Epithelial cell of proximal tubule (primary cell): Measurements from ENCODE around the gene CCL20. TPM values are rescaled to one million over a fixed set of nuclear protein-coding genes. Genes with fewer than 3 reads are reported as not detected.

Experiments
- DNase-seq: peaks from one replicate; pipeline ENCODE4 v3.0.0-alpha.2; 2011; ENCODE audit warnings: low read depth
- H3K4me3 ChIP-seq: 2 replicates; pipeline ENCODE4 v1.5.1; 2011; ENCODE audit warnings: low read depth, mild to moderate bottlenecking, low read length
- total RNA-seq: library from RNA; depleted of rRNA; stranded (reverse); fragments of >200 nt; gene quantifications from 2 replicates; pipeline ENCODE4 v1.2.3, GENCODE V29; 2015
- TF ChIP-seq, protein P1 (sequence below): conservative IDR thresholded peaks from 2 replicates; pipeline ENCODE4 v1.5.1; 2012; ENCODE audit warnings: low read depth, mild to moderate bottlenecking, low read length

CCL20 gene, protein sequence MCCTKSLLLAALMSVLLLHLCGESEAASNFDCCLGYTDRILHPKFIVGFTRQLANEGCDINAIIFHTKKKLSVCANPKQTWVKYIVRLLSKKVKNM
- 1.0 and 1.2 TPM in 2 replicates for total RNA-seq

DNA sequence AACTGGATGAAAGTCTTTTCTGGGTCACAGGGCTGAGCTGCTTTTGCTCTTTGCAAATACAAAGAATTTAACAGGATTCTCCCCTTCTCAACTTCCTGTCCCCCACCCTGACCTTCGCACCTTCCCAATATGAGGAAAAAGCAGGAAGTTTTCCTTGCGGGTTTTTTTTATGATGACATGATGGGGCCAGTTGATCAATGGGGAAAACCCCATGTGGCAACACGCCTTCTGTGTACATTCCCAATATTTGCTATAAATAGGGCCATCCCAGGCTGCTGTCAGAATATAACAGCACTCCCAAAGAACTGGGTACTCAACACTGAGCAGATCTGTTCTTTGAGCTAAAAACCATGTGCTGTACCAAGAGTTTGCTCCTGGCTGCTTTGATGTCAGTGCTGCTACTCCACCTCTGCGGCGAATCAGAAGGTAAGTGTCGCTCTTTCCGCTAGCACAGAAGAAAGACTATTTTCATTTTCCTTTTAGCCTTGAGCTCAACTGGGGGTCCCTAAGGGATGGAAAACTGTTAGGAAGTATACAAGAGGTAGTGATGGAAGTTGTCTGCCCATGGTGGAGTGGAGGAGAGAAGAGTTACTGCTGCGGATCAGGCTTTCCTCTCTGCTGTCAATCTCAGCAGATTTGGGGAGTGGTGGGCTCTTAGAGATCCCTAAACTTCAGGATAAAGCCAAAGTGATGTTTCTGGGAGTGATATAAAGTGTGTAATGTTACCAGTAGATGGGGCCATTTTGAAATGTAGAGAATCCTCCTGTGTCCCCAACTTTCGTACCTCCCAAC is at the start of gene CCL20:
Gene CCL20 (plus strand): TSS at position 281 of the 792 bp plus-strand sequence. CDS start 70 bp downstream, at position 351.
- TF ChIP-seq, protein P1, sequence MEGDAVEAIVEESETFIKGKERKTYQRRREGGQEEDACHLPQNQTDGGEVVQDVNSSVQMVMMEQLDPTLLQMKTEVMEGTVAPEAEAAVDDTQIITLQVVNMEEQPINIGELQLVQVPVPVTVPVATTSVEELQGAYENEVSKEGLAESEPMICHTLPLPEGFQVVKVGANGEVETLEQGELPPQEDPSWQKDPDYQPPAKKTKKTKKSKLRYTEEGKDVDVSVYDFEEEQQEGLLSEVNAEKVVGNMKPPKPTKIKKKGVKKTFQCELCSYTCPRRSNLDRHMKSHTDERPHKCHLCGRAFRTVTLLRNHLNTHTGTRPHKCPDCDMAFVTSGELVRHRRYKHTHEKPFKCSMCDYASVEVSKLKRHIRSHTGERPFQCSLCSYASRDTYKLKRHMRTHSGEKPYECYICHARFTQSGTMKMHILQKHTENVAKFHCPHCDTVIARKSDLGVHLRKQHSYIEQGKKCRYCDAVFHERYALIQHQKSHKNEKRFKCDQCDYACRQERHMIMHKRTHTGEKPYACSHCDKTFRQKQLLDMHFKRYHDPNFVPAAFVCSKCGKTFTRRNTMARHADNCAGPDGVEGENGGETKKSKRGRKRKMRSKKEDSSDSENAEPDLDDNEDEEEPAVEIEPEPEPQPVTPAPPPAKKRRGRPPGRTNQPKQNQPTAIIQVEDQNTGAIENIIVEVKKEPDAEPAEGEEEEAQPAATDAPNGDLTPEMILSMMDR: no peak
- no peak for DNase-seq
- no peak within 1 kb of the TSS for H3K4me3 ChIP-seq

DNA sequence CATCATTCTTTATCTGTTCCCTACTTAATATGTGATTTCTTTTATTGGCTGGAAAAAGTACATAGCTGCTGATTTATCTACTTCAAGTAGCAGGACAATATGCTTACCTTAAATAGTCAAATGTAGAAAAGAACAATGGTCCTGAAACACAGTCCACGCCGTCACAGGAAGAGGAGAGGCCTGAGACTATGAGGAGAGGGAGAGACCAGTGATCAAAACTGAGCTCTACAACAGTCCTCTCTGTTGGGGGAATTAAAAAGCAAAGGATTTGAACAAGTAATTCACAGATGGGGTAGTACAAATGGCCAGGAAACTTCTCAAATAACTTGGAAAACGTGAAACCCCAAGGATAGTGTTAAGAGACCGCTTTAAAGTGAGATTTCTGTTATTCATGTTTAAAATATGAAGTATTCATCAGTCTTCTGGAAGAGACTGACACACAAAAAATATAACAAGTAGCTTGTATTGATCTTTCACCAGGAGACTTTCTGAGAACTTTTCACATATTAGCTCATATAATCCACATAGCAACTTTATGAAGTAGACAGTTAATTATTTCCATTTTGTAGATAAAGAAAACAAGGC is 47.8 kb upstream of the CCL20 start:
- peak; percentile 32 for DNase-seq
- TF ChIP-seq, protein P1: no peak
- H3K4me3 ChIP-seq: no peak overlapping the region

DNA sequence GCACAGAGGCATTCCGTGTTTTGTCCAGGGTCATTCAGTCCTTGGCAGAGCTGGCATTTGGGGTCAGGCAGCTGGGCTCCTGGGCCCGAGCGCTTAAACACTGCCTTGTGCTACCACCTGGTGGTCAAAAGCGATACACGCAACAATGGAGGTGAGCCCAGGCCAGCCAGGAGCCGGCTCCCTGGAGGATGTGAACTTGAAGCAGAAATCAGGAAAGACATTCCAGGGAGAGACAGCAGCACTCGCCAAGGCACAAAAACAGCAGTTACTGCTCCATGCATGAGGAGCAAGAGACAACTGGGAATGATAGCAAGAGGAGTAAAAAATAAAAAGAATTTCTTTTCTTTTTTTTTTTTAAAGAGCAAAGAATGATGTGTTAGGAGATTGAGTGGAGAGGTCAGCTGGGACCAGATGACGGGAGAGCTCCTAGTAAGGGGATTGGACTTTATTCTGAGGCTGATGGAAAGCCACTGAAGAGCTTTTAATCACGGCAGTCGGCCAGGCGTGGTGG is 47.2 kb upstream of the CCL20 start:
- no peak for DNase-seq
- no peak overlapping the region for H3K4me3 ChIP-seq
- TF ChIP-seq, protein P1: peak; percentile 86

DNA sequence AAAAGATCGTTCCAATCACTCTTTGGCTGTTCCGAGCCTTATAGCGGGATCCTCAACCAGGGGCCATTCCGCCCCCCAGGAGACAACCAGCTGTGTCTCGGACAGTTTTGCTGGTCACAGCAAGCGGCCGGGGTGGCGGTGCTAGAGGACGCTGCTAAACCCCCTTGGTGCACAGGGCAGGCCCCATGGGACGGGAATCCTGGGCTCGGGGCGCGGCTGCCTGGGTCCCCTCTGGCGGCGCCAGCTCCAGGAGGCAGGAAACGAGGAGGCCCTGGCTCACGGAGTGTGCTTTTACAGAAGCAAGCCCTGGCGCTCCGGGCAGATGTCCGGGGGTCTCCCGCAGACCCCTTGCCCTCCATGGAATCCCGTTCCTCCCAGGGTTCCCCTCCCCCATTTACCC is 45.8 kb upstream of the CCL20 start:
- no peak for DNase-seq
- H3K4me3 ChIP-seq: no peak overlapping the region
- TF ChIP-seq, protein P1: no peak

DNA sequence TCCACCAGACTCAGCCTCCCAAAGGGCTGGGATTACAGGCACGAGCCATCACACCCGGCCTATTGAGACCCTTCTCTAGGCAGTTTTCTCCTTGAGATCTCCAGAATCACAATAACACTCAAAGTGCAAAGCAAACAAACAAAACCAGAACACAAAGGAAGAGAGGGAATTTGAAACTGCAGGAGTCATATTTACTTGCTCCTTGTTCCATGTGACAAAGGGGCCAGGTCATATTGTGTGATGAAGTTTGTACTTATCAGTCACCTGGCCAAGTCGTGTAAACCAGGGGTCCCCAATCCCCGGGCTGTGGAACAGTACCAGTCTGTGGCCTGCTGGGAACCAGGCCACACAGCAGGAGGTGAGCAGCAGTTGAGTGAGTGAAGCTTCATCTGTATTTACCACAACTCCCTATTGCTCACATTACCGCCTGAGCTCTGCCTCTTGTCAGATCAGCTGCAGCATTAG is 41.4 kb upstream of the CCL20 start:
- no peak for DNase-seq
- TF ChIP-seq, protein P1: no peak
- H3K4me3 ChIP-seq: no peak overlapping the region

DNA sequence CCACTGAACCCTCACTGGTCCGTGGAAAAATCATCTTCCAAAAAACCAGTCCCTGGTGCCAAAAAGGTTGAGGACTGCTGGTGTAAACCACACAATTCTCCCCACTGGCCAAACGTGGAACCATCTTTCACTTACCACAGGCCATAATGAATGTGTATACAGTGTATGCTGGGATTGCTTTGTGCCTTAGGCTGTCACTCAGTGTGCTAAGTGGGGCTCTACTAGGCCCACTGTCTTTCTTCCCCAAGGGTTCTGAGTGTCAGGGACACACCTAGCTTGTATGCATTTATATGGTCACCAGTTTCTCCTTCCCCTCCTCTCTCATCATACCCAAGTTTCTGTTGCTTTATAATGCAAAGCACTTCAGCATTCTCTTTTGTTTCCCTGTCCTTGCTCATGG is 40.7 kb upstream of the CCL20 start:
- no peak overlapping the region for H3K4me3 ChIP-seq
- TF ChIP-seq, protein P1: no peak
- DNase-seq: no peak
